Endothelial cell of umbilical vein (primary cell): Measurements from ENCODE around the gene FYB1. TPM values are rescaled to one million over a fixed set of nuclear protein-coding genes. Genes with fewer than 3 reads are reported as not detected.

ENCODE experiments used
- BruUV-seq: library from RNA; stranded (reverse); fragments of 400-500 nt; replicated peaks from 2 replicates; lab custom pipeline; 2021; lab: Mats Ljungman, UMichigan
- CTCF ChIA-PET: fragments of 300-600, 350-600 bp; sonication (Branson Sonifier 250); formaldehyde crosslinking; loops from one replicate; lab custom pipeline; 2021; ENCODE audit warnings: antibody characterized with exemption, inconsistent platforms; lab: Charles Lee
- POLR2A ChIA-PET: fragments of 300-600, 350-600 bp; sonication (Branson Sonifier 250); formaldehyde crosslinking; loops from one replicate; lab custom pipeline; 2021; ENCODE audit warnings: antibody characterized with exemption, inconsistent platforms; lab: Charles Lee
- DNase-seq: peaks from one replicate; pipeline ENCODE4 v3.0.0-alpha.2; 2011; ENCODE audit warnings: low read depth, low spot score
- FAIRE-seq: peaks from 2 replicates; lab custom pipeline; 2011; peaks lifted over from hg19 to GRCh38; lab: Jason Lieb, UNC
- H2AFZ ChIP-seq: 2 replicates; pipeline ENCODE4 v1.6.0; 2012; ENCODE audit warnings: low read depth, low read length, control low read depth, inconsistent platforms
- H3K27ac ChIP-seq: 2 replicates; pipeline ENCODE4 v1.5.1; 2011; ENCODE audit warnings: low read depth, mild to moderate bottlenecking, control low read depth, low read length, moderate library complexity; ENCODE audit not compliant: insufficient read depth
- H3K27me3 ChIP-seq, 2 experiments: 2 replicates each; pipeline versions ENCODE4 v1.6.0 to v1.6.1; 2011; ENCODE audit warnings: low read length in 2 of 2, mixed read lengths in 1 of 2; ENCODE audit not compliant: control insufficient read depth in 2 of 2, insufficient read depth in 2 of 2
- H3K36me3 ChIP-seq, 2 experiments: 2 replicates in 1 of 2; 3 replicates in 1 of 2; pipeline ENCODE4 v1.5.1; 2011; ENCODE audit warnings: low read length in 2 of 2, mild to moderate bottlenecking in 1 of 2, moderate library complexity in 1 of 2; ENCODE audit not compliant: control insufficient read depth in 2 of 2, insufficient read depth in 2 of 2; ENCODE audit errors: extremely low read depth in 1 of 2
- H3K4me1 ChIP-seq: 3 replicates; pipeline ENCODE4 v1.5.1; 2011; ENCODE audit warnings: mild to moderate bottlenecking, low read length; ENCODE audit not compliant: control insufficient read depth, insufficient read depth; ENCODE audit errors: extremely low read depth
- H3K4me2 ChIP-seq: 2 replicates; pipeline ENCODE4 v1.6.1; 2011; ENCODE audit warnings: low read length, control low read depth, mixed read lengths; ENCODE audit not compliant: insufficient read depth
- H3K4me3 ChIP-seq, 3 experiments: fragments of 200-600 bp in 1 of 3; sonication (generic), shearing (Covaris generic) in 1 of 3; replicated peaks in 1 of 3; 2 replicates each; pipeline ENCODE4 v1.5.1; 2011 to 2016; ENCODE audit warnings: control low read depth in 3 of 3, low read length in 3 of 3, mild to moderate bottlenecking in 2 of 3, inconsistent platforms in 1 of 3, low read depth in 1 of 3, moderate library complexity in 1 of 3; ENCODE audit not compliant: insufficient read depth in 1 of 3
- H3K79me2 ChIP-seq: 2 replicates; pipeline ENCODE4 v1.6.0; 2012; ENCODE audit warnings: low read length, inconsistent platforms; ENCODE audit not compliant: control insufficient read depth, insufficient read depth
- H3K9ac ChIP-seq: replicated peaks from 2 replicates; pipeline ENCODE3; 2011; ENCODE audit warnings: low read length, control low read depth; ENCODE audit not compliant: insufficient read depth; ENCODE audit errors: extremely low read depth
- H3K9me1 ChIP-seq: replicated peaks from 3 replicates; pipeline ENCODE4 v1.6.0; 2011; ENCODE audit warnings: mild to moderate bottlenecking, low read length; ENCODE audit not compliant: control insufficient read depth, insufficient read depth; ENCODE audit errors: extremely low read depth
- H3K9me3 ChIP-seq: replicated peaks from 2 replicates; pipeline ENCODE4 v1.5.1; 2012; ENCODE audit warnings: low read length, inconsistent platforms; ENCODE audit not compliant: control insufficient read depth, insufficient read depth
- H4K20me1 ChIP-seq: replicated peaks from 2 replicates; pipeline ENCODE3; 2011; ENCODE audit warnings: mild to moderate bottlenecking, low read length; ENCODE audit not compliant: control insufficient read depth, insufficient read depth; ENCODE audit errors: extremely low read depth
- CTCF ChIP-seq, 2 donors: IDR thresholded peaks; 1 replicate in 1 of 2; 2 replicates in 1 of 2; pipeline ENCODE4 v1.5.1; 2011; ENCODE audit warnings: low read length in 2 of 2, mild to moderate bottlenecking in 2 of 2, moderate library complexity in 2 of 2, control low read depth in 1 of 2, inconsistent platforms in 1 of 2, low read depth in 1 of 2; ENCODE audit not compliant: insufficient read depth in 1 of 2; ENCODE audit errors: extremely low read depth in 1 of 2
- EZH2 ChIP-seq: IDR thresholded peaks from 2 replicates; pipeline ENCODE4 v1.6.1; 2012; ENCODE audit warnings: borderline replicate concordance, low read depth, mild to moderate bottlenecking, moderate library complexity, low read length, inconsistent platforms; ENCODE audit not compliant: severe bottlenecking
- FOS ChIP-seq: IDR thresholded peaks from 2 replicates; pipeline ENCODE4 v1.6.1; 2011; ENCODE audit warnings: mild to moderate bottlenecking, low read length, moderate library complexity, borderline replicate concordance; ENCODE audit not compliant: insufficient read depth
- GATA2 ChIP-seq: IDR thresholded peaks from 2 replicates; pipeline ENCODE4 v1.7.0; 2011; ENCODE audit warnings: low read depth, mild to moderate bottlenecking, moderate library complexity, mixed read lengths, low read length; ENCODE audit not compliant: insufficient read length, insufficient read depth
- JUN ChIP-seq: IDR thresholded peaks from 2 replicates; pipeline ENCODE4 v1.6.1; 2011; ENCODE audit warnings: borderline replicate concordance, low read depth; ENCODE audit not compliant: insufficient read length, insufficient read depth
- MAX ChIP-seq: IDR thresholded peaks from 2 replicates; pipeline ENCODE4 v1.6.1; 2011; ENCODE audit not compliant: insufficient read depth, insufficient read length
- MYC ChIP-seq: IDR thresholded peaks from one replicate; pipeline ENCODE4 v1.6.1; 2011; ENCODE audit warnings: mild to moderate bottlenecking, low read depth, low read length
- POLR2A ChIP-seq: IDR thresholded peaks from 2 replicates; pipeline ENCODE4 v1.6.1; 2012; ENCODE audit warnings: low read depth, mild to moderate bottlenecking, control low read depth, low read length
- POLR2AphosphoS5 ChIP-seq: IDR thresholded peaks from 2 replicates; pipeline ENCODE4 v1.6.1; 2012; ENCODE audit warnings: low read depth, mild to moderate bottlenecking, control low read depth, low read length, moderate library complexity; ENCODE audit not compliant: insufficient read depth
- dilution Hi-C: fragments of 300-500 bp; cut with MboI; formaldehyde crosslinking; loops from one replicate; pipeline ENCODE4 v1.15.0; 2019; ENCODE audit warnings: low sequenced_read_pairs; ENCODE audit not compliant: extremely low pct_ligation_motif_present
- intact Hi-C: fragments of 100-400 bp; cut with micrococcal nuclease; formaldehyde crosslinking; loops from one replicate; pipeline ENCODE4 v1.10.0; 2022
- polyA plus RNA-seq, 4 experiments: library from polyadenylated mRNA; depleted of rRNA in 3 of 4; stranded (reverse) in 3 of 4; unstranded in 1 of 4; fragments of >200 nt; gene quantifications; 2 replicates each; pipeline versions ENCODE4 v1.2.1 to v1.2.3, GENCODE V29; 2011 to 2012; ENCODE audit warnings: missing spikeins in 1 of 4
- total RNA-seq: library from RNA; stranded (reverse); gene quantifications from 2 replicates; pipeline ENCODE4 v1.2.3, GENCODE V29; 2021

The FYB1 gene
- total and polyA plus RNA-seq, 2 donors (not counting 3 experiments of a cell fraction or from before 2014, with no cell fraction given) = 0.44 TPM; not detected in 1

GRCh38 chr5:39206630-39207321, 12.6 kb downstream of the FYB1 start:
- dilution Hi-C loops (no loop called here), intact Hi-C loops (no loop called here)
- FAIRE-seq (no peak), DNase-seq (no peak)
- Histone ChIP-seq H3K4me2 (no peak overlapping the region), H3K9ac (no peak overlapping the region), H2AFZ (no peak overlapping the region), H3K27me3 (no peaks in the 10 kb centered on the region), H4K20me1 (no peaks in the 10 kb centered on the region), H3K9me3 (no peaks in the 10 kb centered on the region), H3K4me3 (no peak overlapping the region), H3K9me1 (no peaks in the 10 kb centered on the region), H3K4me1 (no peaks in the 10 kb centered on the region), H3K79me2 (no peaks in the 10 kb centered on the region), H3K36me3 (no peaks in the 10 kb centered on the region), H3K27ac (no peak overlapping the region)
- ChIA-PET CTCF (interaction anchor here (1.6 kb wide), 1 partner anchor 11 kb away, joined by 10 read pairs; no protein-coding TSS in a partner anchor), POLR2A (no interaction called here)
- BruUV-seq = no TSS peak
- TF ChIP-seq FOS = no peak
- no peak for TF ChIP-seq CTCF (IDR thresholded peaks at IDR 0.05; ENCODE audit: extremely low read depth in 1 of 2, insufficient read depth in 1 of 2, low read depth in 1 of 2, low read length in 2 of 2)
- TF ChIP-seq POLR2A = no peak
- TF ChIP-seq GATA2 = no peak
- TF ChIP-seq POLR2AphosphoS5 = no peak
- no peak for TF ChIP-seq MAX
- no peak for TF ChIP-seq EZH2
- TF ChIP-seq JUN = no peak
- no peak for TF ChIP-seq MYC
